ENCODE measurements around the gene HSD17B11.

HSD17B11 gene

GRCh38 chr4:87309625-87310024 lies 81.4 kb downstream of the HSD17B11 start:
- Histone ChIP-seq H2AFZ (ENCODE audit: low read length) (no peak overlapping the region), H3K9me3 (ENCODE audit: insufficient read depth, low read depth, low read length) (no peaks in the 10 kb centered on the region), H3F3A (ENCODE audit: low read depth) (no peaks in the 10 kb centered on the region), H3K9ac (ENCODE audit: low read depth, low read length, poor library complexity, severe bottlenecking) (no peak overlapping the region), H4K20me1 (ENCODE audit: insufficient read depth, low read length, poor library complexity, severe bottlenecking) (no peaks in the 10 kb centered on the region), H3K4me2 (ENCODE audit: low read depth, low read length, poor library complexity, severe bottlenecking) (no peak overlapping the region), H3K36me3 (ENCODE audit: insufficient read depth, low read length) (no peaks in the 10 kb centered on the region), H3K27me3 (ENCODE audit: insufficient read depth, low read length, poor library complexity, severe bottlenecking) (no peaks in the 10 kb centered on the region), H3K4me1 (ENCODE audit: insufficient read depth, low read length, poor library complexity, severe bottlenecking) (no peaks in the 10 kb centered on the region), H3K4me3 (ENCODE audit: low read length, poor library complexity, severe bottlenecking) (no peak overlapping the region), H3K9me2 (replicated peaks; ENCODE audit: low read depth, low read length) (no peaks in the 10 kb centered on the region), H3K79me2 (ENCODE audit: insufficient read depth, low read length) (no peaks in the 10 kb centered on the region)
- TF ChIP-seq, protein P1, sequence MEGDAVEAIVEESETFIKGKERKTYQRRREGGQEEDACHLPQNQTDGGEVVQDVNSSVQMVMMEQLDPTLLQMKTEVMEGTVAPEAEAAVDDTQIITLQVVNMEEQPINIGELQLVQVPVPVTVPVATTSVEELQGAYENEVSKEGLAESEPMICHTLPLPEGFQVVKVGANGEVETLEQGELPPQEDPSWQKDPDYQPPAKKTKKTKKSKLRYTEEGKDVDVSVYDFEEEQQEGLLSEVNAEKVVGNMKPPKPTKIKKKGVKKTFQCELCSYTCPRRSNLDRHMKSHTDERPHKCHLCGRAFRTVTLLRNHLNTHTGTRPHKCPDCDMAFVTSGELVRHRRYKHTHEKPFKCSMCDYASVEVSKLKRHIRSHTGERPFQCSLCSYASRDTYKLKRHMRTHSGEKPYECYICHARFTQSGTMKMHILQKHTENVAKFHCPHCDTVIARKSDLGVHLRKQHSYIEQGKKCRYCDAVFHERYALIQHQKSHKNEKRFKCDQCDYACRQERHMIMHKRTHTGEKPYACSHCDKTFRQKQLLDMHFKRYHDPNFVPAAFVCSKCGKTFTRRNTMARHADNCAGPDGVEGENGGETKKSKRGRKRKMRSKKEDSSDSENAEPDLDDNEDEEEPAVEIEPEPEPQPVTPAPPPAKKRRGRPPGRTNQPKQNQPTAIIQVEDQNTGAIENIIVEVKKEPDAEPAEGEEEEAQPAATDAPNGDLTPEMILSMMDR (conservative IDR thresholded peaks at IDR 0.05; ENCODE audit: low read length): no peak
- no peak for TF ChIP-seq EZH2phosphoT487 (IDR thresholded peaks at IDR 0.05; ENCODE audit: borderline replicate concordance)

DNA sequence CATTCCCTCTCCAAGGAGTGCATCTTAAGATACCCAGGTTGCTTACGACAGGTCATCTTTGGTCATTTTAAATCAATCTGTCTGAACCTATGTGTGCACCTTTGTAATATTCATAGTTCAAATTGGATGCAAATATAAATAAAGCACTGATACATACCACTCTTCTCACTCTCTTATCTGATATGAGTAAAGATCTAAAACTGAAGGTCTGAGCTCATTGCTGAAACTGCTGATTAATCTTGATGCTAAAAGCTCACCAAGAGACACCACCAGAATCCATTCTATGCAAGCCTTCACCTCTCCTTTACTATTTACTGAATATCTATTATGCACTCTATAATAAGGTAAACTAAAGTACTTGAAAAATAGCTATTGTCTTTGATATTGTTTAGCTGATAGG lies 84.9 kb downstream of the HSD17B11 start:
- Histone ChIP-seq H3K27me3 (ENCODE audit: insufficient read depth, low read length, poor library complexity, severe bottlenecking) (no peaks in the 10 kb centered on the region), H3K79me2 (ENCODE audit: insufficient read depth, low read length) (no peaks in the 10 kb centered on the region), H4K20me1 (ENCODE audit: insufficient read depth, low read length, poor library complexity, severe bottlenecking) (no peaks in the 10 kb centered on the region), H2AFZ (ENCODE audit: low read length) (no peak overlapping the region), H3K9me3 (ENCODE audit: insufficient read depth, low read depth, low read length) (no peaks in the 10 kb centered on the region), H3K9ac (ENCODE audit: low read depth, low read length, poor library complexity, severe bottlenecking) (no peak overlapping the region), H3K9me2 (replicated peaks; ENCODE audit: low read depth, low read length) (no peaks in the 10 kb centered on the region), H3K4me3 (ENCODE audit: low read length, poor library complexity, severe bottlenecking) (no peak overlapping the region), H3K36me3 (ENCODE audit: insufficient read depth, low read length) (no peaks in the 10 kb centered on the region), H3K4me2 (ENCODE audit: low read depth, low read length, poor library complexity, severe bottlenecking) (no peak overlapping the region), H3F3A (ENCODE audit: low read depth) (no peaks in the 10 kb centered on the region), H3K4me1 (ENCODE audit: insufficient read depth, low read length, poor library complexity, severe bottlenecking) (no peaks in the 10 kb centered on the region)
- TF ChIP-seq EZH2phosphoT487 (IDR thresholded peaks at IDR 0.05; ENCODE audit: borderline replicate concordance): no peak
- TF ChIP-seq, protein P1 (conservative IDR thresholded peaks at IDR 0.05; ENCODE audit: low read length): no peak

DNA sequence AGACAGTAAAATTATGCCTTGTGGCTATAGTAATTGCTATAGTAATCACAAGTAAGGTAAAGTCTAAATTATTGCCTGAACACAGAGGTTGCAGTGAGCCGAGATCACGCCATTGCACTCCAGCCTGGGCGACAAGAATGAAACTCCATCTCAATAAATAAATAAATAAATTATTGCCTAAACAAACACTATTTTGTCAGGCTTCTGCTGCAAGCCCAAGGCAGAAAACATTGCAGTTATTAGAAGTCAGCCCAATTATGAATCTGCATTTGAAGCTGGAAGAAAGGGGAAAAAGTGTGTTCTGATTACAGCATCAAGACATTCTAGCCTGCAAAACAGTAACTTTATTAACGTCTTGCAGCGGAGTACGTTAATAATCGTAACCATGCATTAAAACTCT lies 85.4 kb downstream of the HSD17B11 start:
- no peaks in the 10 kb centered on the region for H3K9me2 ChIP-seq (replicated peaks; ENCODE audit: low read depth, low read length)
- no peaks in the 10 kb centered on the region for H3K36me3 ChIP-seq (ENCODE audit: insufficient read depth, low read length)
- no peak overlapping the region for H3K4me3 ChIP-seq (ENCODE audit: low read length, poor library complexity, severe bottlenecking)
- no peaks in the 10 kb centered on the region for H3K9me3 ChIP-seq (ENCODE audit: insufficient read depth, low read depth, low read length)
- no peaks in the 10 kb centered on the region for H3K79me2 ChIP-seq (ENCODE audit: insufficient read depth, low read length)
- no peaks in the 10 kb centered on the region for H3F3A ChIP-seq (ENCODE audit: low read depth)
- H3K9ac ChIP-seq (ENCODE audit: low read depth, low read length, poor library complexity, severe bottlenecking): no peak overlapping the region
- no peaks in the 10 kb centered on the region for H4K20me1 ChIP-seq (ENCODE audit: insufficient read depth, low read length, poor library complexity, severe bottlenecking)
- H2AFZ ChIP-seq (ENCODE audit: low read length): no peak overlapping the region
- H3K27me3 ChIP-seq (ENCODE audit: insufficient read depth, low read length, poor library complexity, severe bottlenecking): no peaks in the 10 kb centered on the region
- H3K4me1 ChIP-seq (ENCODE audit: insufficient read depth, low read length, poor library complexity, severe bottlenecking): no peaks in the 10 kb centered on the region
- TF ChIP-seq EZH2phosphoT487 (IDR thresholded peaks at IDR 0.05; ENCODE audit: borderline replicate concordance): no peak
- TF ChIP-seq, protein P1 (conservative IDR thresholded peaks at IDR 0.05; ENCODE audit: low read length): no peak
- no peak overlapping the region for H3K4me2 ChIP-seq (ENCODE audit: low read depth, low read length, poor library complexity, severe bottlenecking)

Measured in Loucy (cell line).